ENCODE measurements around the gene NPVF.

- TF ChIP-seq CTCF (IDR thresholded peaks at IDR 0.05) (no peak), POLR2A (IDR thresholded peaks at IDR 0.05) (no peak)
Measured at GRCh38 chr7:25221009-25221408, 7.3 kb downstream of the NPVF start.
